GM19328 (cell line): ENCODE results near the gene ACAD8.
A peak's percentile ranks its signal among the peaks of the same experiment; 100 is the strongest.

Experiments used
- ATAC-seq: cut with Tn5 transposase; IDR thresholded peaks from one replicate; pipeline ENCODE4 v1.9.1; 2021; ENCODE audit warnings: mild to moderate bottlenecking, moderate library complexity; ENCODE audit not compliant: unreplicated experiment

ACAD8 gene

GRCh38 chr11:134253188-134253993 is at the start of gene ACAD8, which contains the start of gene THYN1:
Gene ACAD8, plus strand, starts transcription at chr11:134253568. Its CDS starts 33 bp downstream, at chr11:134253601.
Gene THYN1, minus strand, starts transcription at chr11:134253352. Its CDS starts 470 bp downstream, at chr11:134252882.
- peak; percentile 99 for ATAC-seq

GRCh38 chr11:134205729-134206128 is 47.6 kb upstream of the ACAD8 start:
- no peak for ATAC-seq

- no peak for ATAC-seq
Measured at GRCh38 chr11:134206185-134206584, 47.2 kb upstream of the ACAD8 start.

- no peak for ATAC-seq
Measured at GRCh38 chr11:134207538-134208239, 45.7 kb upstream of the ACAD8 start.

- ATAC-seq = no peak
Measured at GRCh38 chr11:134215836-134216235, 37.5 kb upstream of the ACAD8 start.

GRCh38 chr11:134216816-134217215 is 36.6 kb upstream of the ACAD8 start:
- ATAC-seq = no peak

GRCh38 chr11:134223121-134223520 is 30.2 kb upstream of the ACAD8 start:
- ATAC-seq = no peak

- ATAC-seq = peak; percentile 64
Measured at GRCh38 chr11:134223836-134224709, 29.3 kb upstream of the ACAD8 start, which contains the start of the genes NCAPD3 and VPS26B. Gene NCAPD3, minus strand, starts transcription at chr11:134223967. Its CDS starts 41 bp downstream, at chr11:134223926. Gene VPS26B, plus strand, starts transcription at chr11:134224671. Its CDS starts 452 bp downstream, at chr11:134225123.

- ATAC-seq = peak; percentile 12
Measured at GRCh38 chr11:134224710-134225664, 28.4 kb upstream of the ACAD8 start.

- ATAC-seq = no peak
Measured at GRCh38 chr11:134226806-134227325, 26.5 kb upstream of the ACAD8 start.

- peak; percentile 65 for ATAC-seq
Measured at GRCh38 chr11:134228625-134229024, 24.7 kb upstream of the ACAD8 start.

GRCh38 chr11:134229126-134229790 is 24.1 kb upstream of the ACAD8 start:
- no peak for ATAC-seq

GRCh38 chr11:134230339-134230738 is 23.0 kb upstream of the ACAD8 start:
- no peak for ATAC-seq

GRCh38 chr11:134231958-134232659 is 21.3 kb upstream of the ACAD8 start:
- no peak for ATAC-seq

- no peak for ATAC-seq
Measured at GRCh38 chr11:134233729-134234179, 19.6 kb upstream of the ACAD8 start.

- no peak for ATAC-seq
Measured at GRCh38 chr11:134235399-134235798, 18.0 kb upstream of the ACAD8 start.

- ATAC-seq = no peak
Measured at GRCh38 chr11:134236834-134237556, 16.4 kb upstream of the ACAD8 start.

GRCh38 chr11:134237557-134237922 is 15.8 kb upstream of the ACAD8 start:
- no peak for ATAC-seq
